ENCODE data around the gene TRIM69.

- TF ChIP-seq POLR2A (IDR thresholded peaks at IDR 0.05) (no peak), CTCF (IDR thresholded peaks at IDR 0.05) (no peak)
These were observed 29.9 kb upstream of the TRIM69 start for GRCh38 chr15:44706401-44706800.
